IMR-90 (cell line): Measurements from ENCODE around the gene CLCN5. TPM values are rescaled to one million over a fixed set of nuclear protein-coding genes. Genes with fewer than 3 reads are reported as not detected.

ENCODE experiments used
- ATAC-seq: fragments of 200-7000 bp; cut with Tn5 transposase; 2 replicates; pipeline ENCODE4 v1.9.1; 2020; ENCODE audit warnings: low read depth, mild to moderate bottlenecking, moderate library complexity
- BruUV-seq: library from RNA; stranded (reverse); fragments of 400-500 nt; replicated peaks from 2 replicates; lab custom pipeline; 2021; lab: Mats Ljungman, UMichigan
- CTCF ChIA-PET: fragments of 300-600 bp; formaldehyde crosslinking; extraction: SDS; loops from one replicate; lab custom pipeline; 2021; ENCODE audit warnings: antibody characterized with exemption; lab: Yijun Ruan, JAX
- POLR2A ChIA-PET: fragments of 300-600 bp; sonication (Branson Sonifier 250); formaldehyde crosslinking; loops from one replicate; lab custom pipeline; 2022; ENCODE audit warnings: antibody characterized with exemption; ENCODE audit not compliant: unreplicated experiment; lab: Charles Lee
- DNase-seq: peaks from one replicate; pipeline ENCODE4 v3.0.0; 2013
- H2AFZ ChIP-seq: replicated peaks from 2 replicates; pipeline ENCODE3; 2013; ENCODE audit warnings: low read length, mild to moderate bottlenecking; ENCODE audit not compliant: poor library complexity
- H2AK5ac ChIP-seq: 2 replicates; pipeline ENCODE4 v1.6.1; 2013; ENCODE audit warnings: low read depth, low read length, inconsistent platforms
- H2AK9ac ChIP-seq: replicated peaks from 2 replicates; pipeline ENCODE3; 2013; ENCODE audit warnings: mild to moderate bottlenecking, low read depth, low read length, moderate library complexity; ENCODE audit not compliant: poor library complexity
- H2BK120ac ChIP-seq: 2 replicates; pipeline ENCODE4 v1.6.1; 2013; ENCODE audit warnings: low read depth, low read length, inconsistent platforms
- H2BK15ac ChIP-seq: 3 replicates; pipeline ENCODE4 v1.6.1; 2013; ENCODE audit warnings: low read depth, low read length, inconsistent platforms
- H2BK20ac ChIP-seq: 2 replicates; pipeline ENCODE4 v1.6.1; 2013; ENCODE audit warnings: low read depth, mild to moderate bottlenecking, inconsistent platforms, low read length, moderate library complexity
- H2BK5ac ChIP-seq: 2 replicates; pipeline ENCODE4 v1.6.1; 2013; ENCODE audit warnings: mild to moderate bottlenecking, low read depth, low read length, inconsistent platforms; ENCODE audit not compliant: poor library complexity, severe bottlenecking
- H3K14ac ChIP-seq: replicated peaks from 2 replicates; pipeline ENCODE4 v1.6.1; 2013; ENCODE audit warnings: low read depth, low read length, inconsistent platforms
- H3K18ac ChIP-seq: 2 replicates; pipeline ENCODE4 v1.6.1; 2013; ENCODE audit warnings: low read depth, low read length, control low read depth
- H3K23ac ChIP-seq: 2 replicates; pipeline ENCODE4 v1.6.1; 2013; ENCODE audit warnings: low read depth, low read length, inconsistent platforms
- H3K27ac ChIP-seq: 2 replicates; pipeline ENCODE4 v1.5.1; 2013; ENCODE audit warnings: mild to moderate bottlenecking, control low read depth, low read length; ENCODE audit not compliant: insufficient read depth
- H3K27me3 ChIP-seq: 2 replicates; pipeline ENCODE4 v1.6.1; 2013; ENCODE audit warnings: low read length; ENCODE audit not compliant: control insufficient read depth, insufficient read depth
- H3K36me3 ChIP-seq: 2 replicates; pipeline ENCODE4 v1.6.1; 2013; ENCODE audit warnings: low read length, mixed read lengths; ENCODE audit not compliant: control insufficient read depth, insufficient read depth
- H3K4ac ChIP-seq: 2 replicates; pipeline ENCODE4 v1.6.1; 2013; ENCODE audit warnings: low read depth, low read length, inconsistent platforms
- H3K4me1 ChIP-seq: 2 replicates; pipeline ENCODE4 v1.6.1; 2013; ENCODE audit warnings: low read length, mixed read lengths; ENCODE audit not compliant: control insufficient read depth, insufficient read depth
- H3K4me2 ChIP-seq: 2 replicates; pipeline ENCODE4 v1.6.1; 2013; ENCODE audit warnings: low read depth, mild to moderate bottlenecking, control low read depth, low read length, moderate library complexity
- H3K4me3 ChIP-seq: 2 replicates; pipeline ENCODE4 v1.5.1; 2013; ENCODE audit warnings: low read depth, mild to moderate bottlenecking, control low read depth, low read length, moderate library complexity; ENCODE audit not compliant: insufficient read depth
- H3K56ac ChIP-seq: 2 replicates; pipeline ENCODE4 v1.6.1; 2013; ENCODE audit warnings: low read length, inconsistent platforms; ENCODE audit not compliant: insufficient read depth; ENCODE audit errors: extremely low read depth
- H3K79me1 ChIP-seq, 2 experiments: 2 replicates each; pipeline ENCODE4 v1.6.1; 2013; ENCODE audit warnings: low read length in 2 of 2, inconsistent platforms in 1 of 2, low read depth in 1 of 2
- H3K9ac ChIP-seq: 2 replicates; pipeline ENCODE4 v1.6.1; 2013; ENCODE audit warnings: low read depth, low read length, control low read depth
- H3K9me1 ChIP-seq: 2 replicates; pipeline ENCODE4 v1.6.1; 2013; ENCODE audit warnings: low read length, inconsistent platforms; ENCODE audit not compliant: insufficient read depth
- H3K9me3 ChIP-seq: 2 replicates; pipeline ENCODE4 v1.6.1; 2013; ENCODE audit warnings: low read length; ENCODE audit not compliant: control insufficient read depth, insufficient read depth
- H4K20me1 ChIP-seq: 2 replicates; pipeline ENCODE4 v1.6.1; 2013; ENCODE audit warnings: low read length, inconsistent platforms; ENCODE audit not compliant: insufficient read depth
- H4K5ac ChIP-seq: 2 replicates; pipeline ENCODE4 v1.6.1; 2013; ENCODE audit warnings: mild to moderate bottlenecking, low read depth, low read length, control low read depth
- H4K8ac ChIP-seq, 2 experiments: 2 replicates each; pipeline ENCODE4 v1.6.1; 2013; ENCODE audit warnings: low read depth in 2 of 2, low read length in 2 of 2, control low read depth in 1 of 2, inconsistent platforms in 1 of 2
- H4K91ac ChIP-seq: 2 replicates; pipeline ENCODE4 v1.6.1; 2013; ENCODE audit warnings: low read depth, low read length, inconsistent platforms; ENCODE audit not compliant: insufficient read depth
- BHLHE40 ChIP-seq: fragments of 150-350 bp; IDR thresholded peaks from 2 replicates; pipeline ENCODE4 v1.6.1; 2016; ENCODE audit warnings: mild to moderate bottlenecking, low read depth, low read length
- CEBPB ChIP-seq: IDR thresholded peaks from 2 replicates; pipeline ENCODE4 v1.6.1; 2012; ENCODE audit warnings: low read depth, low read length, improper control_type of control experiment
- CHD1 ChIP-seq: IDR thresholded peaks from 2 replicates; pipeline ENCODE4 v1.6.1; 2012; ENCODE audit warnings: low read depth, low read length, improper control_type of control experiment
- CTCF ChIP-seq: conservative IDR thresholded peaks from 2 replicates; pipeline ENCODE4 v1.5.1; 2012; ENCODE audit warnings: mild to moderate bottlenecking, low read depth, low read length, improper control_type of control experiment
- ELK1 ChIP-seq: fragments of 150-350 bp; IDR thresholded peaks from 2 replicates; pipeline ENCODE4 v1.6.1; 2016; ENCODE audit warnings: low read depth, mild to moderate bottlenecking, low read length, moderate library complexity, borderline replicate concordance
- FOS ChIP-seq: fragments of 150-350 bp; IDR thresholded peaks from 2 replicates; pipeline ENCODE4 v1.6.1; 2016; ENCODE audit warnings: low read depth, low read length
- MAFK ChIP-seq: IDR thresholded peaks from 2 replicates; pipeline ENCODE4 v1.6.1; 2012; ENCODE audit warnings: low read depth, low read length, improper control_type of control experiment
- MAZ ChIP-seq: IDR thresholded peaks from 2 replicates; pipeline ENCODE4 v1.6.1; 2012; ENCODE audit warnings: low read depth, mild to moderate bottlenecking, low read length, improper control_type of control experiment, moderate library complexity, borderline replicate concordance
- MXI1 ChIP-seq: IDR thresholded peaks from 2 replicates; pipeline ENCODE4 v1.6.1; 2012; ENCODE audit warnings: low read depth, mild to moderate bottlenecking, low read length, moderate library complexity, borderline replicate concordance
- NFE2L2 ChIP-seq: fragments of 150-350 bp; IDR thresholded peaks from 2 replicates; pipeline ENCODE4 v1.6.1; 2016; ENCODE audit warnings: low read depth, mild to moderate bottlenecking, low read length
- POLR2A ChIP-seq: IDR thresholded peaks from 2 replicates; pipeline ENCODE4 v1.6.1; 2012; ENCODE audit warnings: mild to moderate bottlenecking, low read depth, low read length
- RAD21 ChIP-seq: IDR thresholded peaks from 2 replicates; pipeline ENCODE4 v1.6.1; 2012; ENCODE audit warnings: low read length, improper control_type of control experiment
- RCOR1 ChIP-seq: IDR thresholded peaks from 2 replicates; pipeline ENCODE4 v1.6.1; 2012; ENCODE audit warnings: mild to moderate bottlenecking, low read length, improper control_type of control experiment; ENCODE audit not compliant: insufficient replicate concordance
- RFX5 ChIP-seq: IDR thresholded peaks from 2 replicates; pipeline ENCODE4 v1.8.0; 2012; ENCODE audit warnings: low read depth, mild to moderate bottlenecking, low read length, moderate library complexity
- SMC3 ChIP-seq: fragments of 150-350 bp; IDR thresholded peaks from 2 replicates; pipeline ENCODE4 v1.6.1; 2016; ENCODE audit warnings: low read depth, mild to moderate bottlenecking, antibody characterized with exemption, low read length, moderate library complexity
- USF2 ChIP-seq: fragments of 150-350 bp; IDR thresholded peaks from 2 replicates; pipeline ENCODE4 v1.6.1; 2017; ENCODE audit warnings: mild to moderate bottlenecking, antibody characterized with exemption, low read length, low read depth
- WGBS, 2 experiments: methylation state at CpG; one replicate each; pipeline versions ENCODE4 v1.1.5 to v1.1.7; 2013; ENCODE audit warnings: missing lambda C conversion rate in 2 of 2; ENCODE audit not compliant: insufficient read length in 1 of 2; ENCODE audit errors: extremely low coverage in 2 of 2; 5-methylcytosine and 5-hydroxymethylcytosine counted together
- dilution Hi-C: fragments of 300-500 bp; cut with HindIII; formaldehyde crosslinking; loops from one replicate; pipeline ENCODE4 v1.14.3; 2018; ENCODE audit warnings: low sequenced_read_pairs; ENCODE audit not compliant: unreplicated experiment
- in situ Hi-C: fragments of 300-500 bp; cut with MboI; formaldehyde crosslinking; loops from 3 replicates; pipeline ENCODE4 v1.14.3; 2019; ENCODE audit warnings: low sequenced_read_pairs, inconsistent platforms, mixed read lengths
- intact Hi-C: fragments of 100-400 bp; cut with micrococcal nuclease; formaldehyde crosslinking; loops from 2 replicates; pipeline ENCODE4 v1.10.0; 2022
- polyA plus RNA-seq, 3 experiments: library from polyadenylated mRNA; depleted of rRNA; stranded (reverse); fragments of >200 nt; gene quantifications; 2 replicates each; pipeline ENCODE4 v1.2.3, GENCODE V29; 2012; ENCODE audit warnings: low replicate concordance in 1 of 3
- total RNA-seq: library from RNA; depleted of rRNA; stranded (reverse); fragments of >200 nt; gene quantifications from 2 replicates; pipeline ENCODE4 v1.2.3, GENCODE V29; 2012

The CLCN5 gene
- total and polyA plus RNA-seq, 2 of the 4 experiments (the other 2 are of a cell fraction) = 1.4 to 5.9 TPM

GRCh38 chrX:49925176-49925575 lies 2.8 kb downstream of the CLCN5 start:
- TF ChIP-seq NFE2L2 (no peak), CTCF (no peak), ELK1 (no peak), MXI1 (no peak), CHD1 (no peak), CEBPB (no peak), RAD21 (no peak), RCOR1 (no peak), FOS (no peak), BHLHE40 (no peak), MAFK (no peak), USF2 (no peak), RFX5 (no peak), SMC3 (no peak), POLR2A (no peak), MAZ (no peak)
- H3K4ac ChIP-seq = no peak overlapping the region
- no peak overlapping the region for H2AK5ac ChIP-seq
- BruUV-seq = no TSS peak
- no peak overlapping the region for H3K56ac ChIP-seq
- H3K4me2 ChIP-seq = no peak overlapping the region
- H4K20me1 ChIP-seq = no peaks in the 10 kb centered on the region
- no peaks in the 10 kb centered on the region for H3K9me1 ChIP-seq
- no peak overlapping the region for H3K4me3 ChIP-seq
- ATAC-seq = no peak
- no CpG with 5 or more reads among the region's 2 CpGs for WGBS, 2 experiments
- no peak overlapping the region for H2AK9ac ChIP-seq
- H3K14ac ChIP-seq = no peak overlapping the region
- dilution Hi-C loops (no loop called here), in situ Hi-C loops (no loop called here), intact Hi-C loops (no loop called here)
- H3K36me3 ChIP-seq = no peaks in the 10 kb centered on the region
- no peaks in the 10 kb centered on the region for H3K9me3 ChIP-seq
- H2AFZ ChIP-seq = no peak overlapping the region
- H2BK20ac ChIP-seq = no peak overlapping the region
- no peak overlapping the region for H4K91ac ChIP-seq
- no peak overlapping the region for H3K18ac ChIP-seq
- ChIA-PET CTCF (interaction anchor here (1.5 kb wide), 1 partner anchor 10 kb away, joined by 5 read pairs; no protein-coding TSS in a partner anchor), POLR2A (no interaction called here)
- H3K23ac ChIP-seq = no peak overlapping the region
- no peak overlapping the region for H3K9ac ChIP-seq
- no peak overlapping the region for H4K5ac ChIP-seq
- no peak overlapping the region for H4K8ac ChIP-seq
- no peaks in the 10 kb centered on the region for H3K79me1 ChIP-seq
- no peaks in the 10 kb centered on the region for H3K4me1 ChIP-seq
- no peak for DNase-seq
- no peak overlapping the region for H2BK15ac ChIP-seq
- no peaks in the 10 kb centered on the region for H3K27me3 ChIP-seq
- H3K27ac ChIP-seq = no peak overlapping the region
- no peak overlapping the region for H2BK120ac ChIP-seq
- no peak overlapping the region for H2BK5ac ChIP-seq
